Activated T-cell treated with anti-CD3 and anti-CD28 coated beads, Interleukin-2, amount 50 U/mL, for 72 hours (primary cell): Measurements from ENCODE around the gene HNMT. TPM values are rescaled to one million over a fixed set of nuclear protein-coding genes. Genes with fewer than 3 reads are reported as not detected.
"Not testable (repeated sequence)": the region's sequence is repeated elsewhere in the genome, so short reads cannot be mapped to it uniquely, and the experiment has no call there.

Experiments used
- ATAC-seq, 2 donors: fragments of 150-1000 bp; cut with Tn5 transposase; replicated peaks in 1 of 2; 2 replicates each; pipeline ENCODE4 v1.10.0; 2021; ENCODE audit warnings: moderate library complexity in 2 of 2, mild to moderate bottlenecking in 1 of 2
- DNase-seq, 2 donors: peaks; one replicate each; pipeline ENCODE4 v3.0.0; 2021 to 2022; ENCODE audit warnings: mixed read lengths in 1 of 2
- H3K27ac Mint-ChIP-seq: one replicate; pipeline ENCODE4 v1.8.0; 2022; ENCODE audit warnings: mild to moderate bottlenecking, moderate library complexity, mixed read lengths
- H3K27me3 Mint-ChIP-seq: one replicate; pipeline ENCODE4 v1.8.0; 2022; ENCODE audit warnings: low read depth, mixed read lengths
- H3K36me3 Mint-ChIP-seq, 2 donors: one replicate each; pipeline ENCODE4 v1.8.0; 2022; ENCODE audit warnings: mixed read lengths in 2 of 2, mild to moderate bottlenecking in 1 of 2; ENCODE audit not compliant: insufficient read depth in 2 of 2
- H3K4me1 Mint-ChIP-seq: one replicate; pipeline ENCODE4 v1.8.0; 2022; ENCODE audit warnings: low read depth, mixed read lengths
- H3K4me3 Mint-ChIP-seq, 2 donors: one replicate each; pipeline ENCODE4 v1.8.0; 2022; ENCODE audit warnings: mild to moderate bottlenecking in 2 of 2, mixed read lengths in 2 of 2, moderate library complexity in 2 of 2
- H3K9me3 Mint-ChIP-seq, 2 donors: one replicate each; pipeline ENCODE4 v1.8.0; 2022; ENCODE audit warnings: mixed read lengths in 2 of 2
- total RNA-seq, 2 donors: library from RNA; stranded (reverse); gene quantifications; one replicate each; pipeline ENCODE4 v1.2.3, GENCODE V29; 2022

HNMT gene
- total RNA-seq, 2 donors from 2014 or later, result not detected

GRCh38 chr2:138032334-138032733, 68.1 kb downstream of the HNMT start:
- Mint-ChIP-seq H3K27ac (no peak overlapping the region), H3K36me3 (no peaks in the 10 kb centered on the region), H3K27me3 (no peaks in the 10 kb centered on the region), H3K4me1 (no peaks in the 10 kb centered on the region), H3K9me3 (peaks cover 0 to 2% of the 10 kb centered on the region in 2 donors), H3K4me3 (no peak overlapping the region)
- ATAC-seq (no peak), DNase-seq (no peak)

GRCh38 chr2:138034536-138034935, 70.3 kb downstream of the HNMT start:
- H3K4me3 Mint-ChIP-seq, result no peak overlapping the region
- H3K9me3 Mint-ChIP-seq, result peaks cover 0 to 2% of the 10 kb centered on the region in 2 donors
- no peaks in the 10 kb centered on the region for H3K4me1 Mint-ChIP-seq
- no peaks in the 10 kb centered on the region for H3K36me3 Mint-ChIP-seq
- no peak for DNase-seq
- H3K27ac Mint-ChIP-seq, result no peak overlapping the region
- H3K27me3 Mint-ChIP-seq, result no peaks in the 10 kb centered on the region
- ATAC-seq, result no peak

- H3K27ac Mint-ChIP-seq, result no peak overlapping the region
- no peaks in the 10 kb centered on the region for H3K36me3 Mint-ChIP-seq
- H3K4me3 Mint-ChIP-seq, result no peak overlapping the region
- peaks cover 0 to 2% of the 10 kb centered on the region in 2 donors for H3K9me3 Mint-ChIP-seq
- H3K4me1 Mint-ChIP-seq, result no peaks in the 10 kb centered on the region
- ATAC-seq, result no peak
- H3K27me3 Mint-ChIP-seq, result no peaks in the 10 kb centered on the region
- DNase-seq, result no peak
These were observed 71.4 kb downstream of the HNMT start for GRCh38 chr2:138035608-138036217.

GRCh38 chr2:138036522-138036921, 72.2 kb downstream of the HNMT start:
- no peaks in the 10 kb centered on the region for H3K27me3 Mint-ChIP-seq
- H3K36me3 Mint-ChIP-seq, result no peaks in the 10 kb centered on the region
- ATAC-seq, result no peak
- no peak overlapping the region for H3K27ac Mint-ChIP-seq
- H3K4me1 Mint-ChIP-seq, result no peaks in the 10 kb centered on the region
- DNase-seq, result no peak
- H3K9me3 Mint-ChIP-seq, result peaks cover 0 to 3% of the 10 kb centered on the region in 2 donors
- H3K4me3 Mint-ChIP-seq, result no peak overlapping the region

- Mint-ChIP-seq H3K4me1 (no peaks in the 10 kb centered on the region), H3K27ac (no peak overlapping the region), H3K9me3 (peaks cover 0 to 3% of the 10 kb centered on the region in 2 donors), H3K27me3 (no peaks in the 10 kb centered on the region), H3K4me3 (no peak overlapping the region), H3K36me3 (no peaks in the 10 kb centered on the region)
- DNase-seq (no peak), ATAC-seq (no peak)
These were observed 72.8 kb downstream of the HNMT start for GRCh38 chr2:138037090-138037489.

- ATAC-seq (no peak), DNase-seq (no peak)
- Mint-ChIP-seq H3K27me3 (no peaks in the 10 kb centered on the region), H3K4me1 (no peaks in the 10 kb centered on the region), H3K4me3 (no peak overlapping the region), H3K9me3 (peaks cover 11 to 12% of the 10 kb centered on the region in 2 donors), H3K36me3 (peaks cover 3% of the 10 kb centered on the region in 2 donors), H3K27ac (no peak overlapping the region)
These were observed 76.3 kb downstream of the HNMT start for GRCh38 chr2:138040616-138041015.

GRCh38 chr2:138042311-138042710, 78.0 kb downstream of the HNMT start:
- no peaks in the 10 kb centered on the region for H3K4me1 Mint-ChIP-seq
- ATAC-seq (no peak), DNase-seq (no peak)
- H3K27ac Mint-ChIP-seq, result no peak overlapping the region
- peaks cover 10 to 12% of the 10 kb centered on the region in 2 donors for H3K9me3 Mint-ChIP-seq
- peaks cover 3% of the 10 kb centered on the region in 2 donors for H3K36me3 Mint-ChIP-seq
- no peak overlapping the region for H3K4me3 Mint-ChIP-seq
- no peaks in the 10 kb centered on the region for H3K27me3 Mint-ChIP-seq

- H3K4me3 Mint-ChIP-seq, DNase-seq, ATAC-seq, H3K27me3 Mint-ChIP-seq, H3K27ac Mint-ChIP-seq, H3K36me3 Mint-ChIP-seq, H3K4me1 Mint-ChIP-seq: not testable (repeated sequence)
- peaks cover 10 to 12% of the 10 kb centered on the region in 2 donors for H3K9me3 Mint-ChIP-seq
These were observed 79.3 kb downstream of the HNMT start for GRCh38 chr2:138043588-138043987.

- H3K4me1 Mint-ChIP-seq, result no peaks in the 10 kb centered on the region
These were observed 94.2 kb downstream of the HNMT start for GRCh38 chr2:138058427-138058826.

GRCh38 chr2:138059487-138060300, 95.4 kb downstream of the HNMT start:
- no peak overlapping the region for H3K4me3 Mint-ChIP-seq
- no peak for DNase-seq
- H3K27ac Mint-ChIP-seq, result no peak overlapping the region
- no peaks in the 10 kb centered on the region for H3K4me1 Mint-ChIP-seq
- no peak for ATAC-seq
- H3K9me3 Mint-ChIP-seq, result peaks cover 0 to 1% of the 10 kb centered on the region in 2 donors
- H3K36me3 Mint-ChIP-seq, result no peaks in the 10 kb centered on the region
- H3K27me3 Mint-ChIP-seq, result no peaks in the 10 kb centered on the region

More at GRCh38 chr2:138058427-138058826, 94.2 kb downstream of the HNMT start:
- Mint-ChIP-seq H3K9me3 (peaks cover 0 to 1% of the 10 kb centered on the region in 2 donors), H3K27ac (no peak overlapping the region), H3K27me3 (no peaks in the 10 kb centered on the region), H3K36me3 (no peaks in the 10 kb centered on the region), H3K4me3 (no peak overlapping the region)
- DNase-seq (no peak), ATAC-seq (no peak)

- Mint-ChIP-seq H3K27me3 (no peaks in the 10 kb centered on the region), H3K9me3 (peaks cover 0 to 1% of the 10 kb centered on the region in 2 donors), H3K4me1 (no peaks in the 10 kb centered on the region), H3K36me3 (no peaks in the 10 kb centered on the region), H3K27ac (no peak overlapping the region), H3K4me3 (no peak overlapping the region)
- DNase-seq, result no peak
- no peak for ATAC-seq
These were observed 96.0 kb downstream of the HNMT start for GRCh38 chr2:138060301-138060635.

- H3K9me3 Mint-ChIP-seq, result peaks cover 0 to 1% of the 10 kb centered on the region in 2 donors
- no peak overlapping the region for H3K27ac Mint-ChIP-seq
- H3K36me3 Mint-ChIP-seq, result no peaks in the 10 kb centered on the region
- no peak overlapping the region for H3K4me3 Mint-ChIP-seq
- no peaks in the 10 kb centered on the region for H3K27me3 Mint-ChIP-seq
- ATAC-seq (no peak), DNase-seq (no peak)
- H3K4me1 Mint-ChIP-seq, result no peaks in the 10 kb centered on the region
These were observed 97.7 kb downstream of the HNMT start for GRCh38 chr2:138061961-138062360.

- Mint-ChIP-seq H3K27ac (no peak overlapping the region), H3K27me3 (no peaks in the 10 kb centered on the region), H3K36me3 (no peaks in the 10 kb centered on the region), H3K9me3 (no peaks in the 10 kb centered on the region), H3K4me3 (no peak overlapping the region), H3K4me1 (no peaks in the 10 kb centered on the region)
- DNase-seq (no peak), ATAC-seq (no peak)
These were observed 98.9 kb downstream of the HNMT start for GRCh38 chr2:138063181-138063580.
